Endodermal cell (in vitro differentiated cells): Measurements from ENCODE around the gene BRPF3. TPM values are rescaled to one million over a fixed set of nuclear protein-coding genes. Genes with fewer than 3 reads are reported as not detected.
"Not testable (repeated sequence)": the region's sequence is repeated elsewhere in the genome, so short reads cannot be mapped to it uniquely, and the experiment has no call there.

Experiments used
- DNase-seq: peaks from one replicate; pipeline ENCODE4 v3.0.0-alpha.2; 2017
- H3K27ac ChIP-seq: 2 replicates; pipeline ENCODE4 v1.5.1; 2013; ENCODE audit warnings: mild to moderate bottlenecking, low read depth, low read length, moderate library complexity
- H3K27me3 ChIP-seq: 2 replicates; pipeline ENCODE4 v1.6.1; 2013; ENCODE audit warnings: mild to moderate bottlenecking, low read length, moderate library complexity; ENCODE audit not compliant: insufficient read depth, control insufficient read depth, poor library complexity, severe bottlenecking
- H3K36me3 ChIP-seq: 2 replicates; pipeline ENCODE4 v1.7.0; 2013; ENCODE audit warnings: mild to moderate bottlenecking, low read length, moderate library complexity; ENCODE audit not compliant: control insufficient read depth, insufficient read depth
- H3K4me1 ChIP-seq: one replicate; pipeline ENCODE4 v1.7.0; 2013; ENCODE audit warnings: low read length; ENCODE audit not compliant: control insufficient read depth, insufficient read depth
- H3K4me3 ChIP-seq: 2 replicates; pipeline ENCODE4 v1.5.1; 2013; ENCODE audit warnings: mild to moderate bottlenecking, low read length, moderate library complexity
- H3K9ac ChIP-seq: 2 replicates; pipeline ENCODE4 v1.6.1; 2013; ENCODE audit warnings: mild to moderate bottlenecking, low read length, moderate library complexity; ENCODE audit not compliant: poor library complexity, severe bottlenecking; ENCODE audit errors: extremely low read depth
- H3K9me3 ChIP-seq: 2 replicates; pipeline ENCODE4 v1.6.1; 2013; ENCODE audit warnings: mild to moderate bottlenecking, low read length, moderate library complexity; ENCODE audit not compliant: control insufficient read depth
- H3K27ac Mint-ChIP-seq: 2 replicates; pipeline ENCODE4 v1.8.0; 2020; ENCODE audit warnings: mixed read lengths
- H3K27me3 Mint-ChIP-seq: 2 replicates; pipeline ENCODE4 v1.8.0; 2021; ENCODE audit warnings: mild to moderate bottlenecking, mixed read lengths; ENCODE audit not compliant: insufficient read depth
- H3K36me3 Mint-ChIP-seq: 2 replicates; pipeline ENCODE4 v1.8.0; 2020; ENCODE audit warnings: low read depth, mixed read lengths
- H3K4me1 Mint-ChIP-seq: 2 replicates; pipeline ENCODE4 v1.8.0; 2020; ENCODE audit warnings: mixed read lengths
- H3K4me3 Mint-ChIP-seq: 2 replicates; pipeline ENCODE4 v1.8.0; 2020; ENCODE audit warnings: mild to moderate bottlenecking, moderate library complexity, mixed read lengths
- H3K9me3 Mint-ChIP-seq: 2 replicates; pipeline ENCODE4 v1.8.0; 2020; ENCODE audit warnings: mild to moderate bottlenecking, mixed read lengths
- CTCF ChIP-seq: fragments of 200-600 bp; sonication (generic); conservative IDR thresholded peaks from 2 replicates; pipeline ENCODE4 v1.5.0; 2021; ENCODE audit warnings: antibody characterized with exemption, mild to moderate bottlenecking
- WGBS, 2 experiments: methylation state at CpG; one replicate each; pipeline versions ENCODE4 v1.1.5 to v1.1.7; 2013; ENCODE audit warnings: missing lambda C conversion rate in 2 of 2, mixed read lengths in 1 of 2; ENCODE audit not compliant: insufficient coverage in 1 of 2, insufficient read length in 1 of 2; 5-methylcytosine and 5-hydroxymethylcytosine counted together
- total RNA-seq, 2 donors: library from RNA; stranded (reverse); fragmentation: NEBNext Ultra II Directional in 1 of 2; extraction: Animal tissue kit (Norgen Biotek cat#: 25700) in 1 of 2; gene quantifications; 2 replicates in 1 of 2; 3 replicates in 1 of 2; pipeline ENCODE4 v1.2.1, GENCODE V29; 2021

Gene BRPF3
- total RNA-seq, 2 donors from 2014 or later = 30.4 to 46.8 TPM

GRCh38 chr6:36217188-36217587 is 20.6 kb downstream of the BRPF3 start:
- no peaks in the 10 kb centered on the region for H3K27me3 ChIP-seq
- no peak overlapping the region for H3K4me3 ChIP-seq
- WGBS, 2 experiments = 94% methylated on average over 3 of the region's 3 CpGs; no CpG with 5 or more reads in 1 of the 2 experiments
- H3K4me1 ChIP-seq = peaks cover 8% of the 10 kb centered on the region
- Mint-ChIP-seq H3K4me3 (no peak overlapping the region), H3K36me3 (peaks cover 80% of the 10 kb centered on the region), H3K4me1 (peaks cover 11% of the 10 kb centered on the region), H3K9me3 (no peaks in the 10 kb centered on the region), H3K27me3 (no peaks in the 10 kb centered on the region), H3K27ac (peak overlapping the region; percentile 20)
- H3K27ac ChIP-seq = no peak overlapping the region
- no peak for DNase-seq
- no peak overlapping the region for H3K9ac ChIP-seq
- peaks cover 93% of the 10 kb centered on the region for H3K36me3 ChIP-seq
- TF ChIP-seq CTCF = no peak
- no peaks in the 10 kb centered on the region for H3K9me3 ChIP-seq

- no peak overlapping the region for H3K4me3 ChIP-seq
- DNase-seq = no peak
- H3K9ac ChIP-seq = no peak overlapping the region
- H3K27me3 ChIP-seq = no peaks in the 10 kb centered on the region
- Mint-ChIP-seq H3K4me3 (no peak overlapping the region), H3K27me3 (no peaks in the 10 kb centered on the region), H3K36me3 (peaks cover 83% of the 10 kb centered on the region), H3K9me3 (no peaks in the 10 kb centered on the region), H3K27ac (peak overlapping the region; percentile 17), H3K4me1 (peaks cover 11% of the 10 kb centered on the region)
- TF ChIP-seq CTCF = no peak
- H3K27ac ChIP-seq = no peak overlapping the region
- H3K36me3 ChIP-seq = peaks cover 95% of the 10 kb centered on the region
- 86 to 97% methylated on average over 1 of the region's 1 CpG for WGBS, 2 experiments
- no peaks in the 10 kb centered on the region for H3K9me3 ChIP-seq
- H3K4me1 ChIP-seq = peaks cover 8% of the 10 kb centered on the region
Observed at GRCh38 chr6:36217946-36218345, 21.4 kb downstream of the BRPF3 start.

- not testable (repeated sequence) for H3K9me3 ChIP-seq, DNase-seq, H3K27me3 ChIP-seq, H3K4me1 ChIP-seq, H3K4me3 ChIP-seq, H3K4me3 Mint-ChIP-seq, H3K27me3 Mint-ChIP-seq, H3K27ac Mint-ChIP-seq, H3K9ac ChIP-seq, H3K27ac ChIP-seq, H3K9me3 Mint-ChIP-seq
- H3K36me3 ChIP-seq = peaks cover 95% of the 10 kb centered on the region
- Mint-ChIP-seq H3K36me3 (peaks cover 84% of the 10 kb centered on the region), H3K4me1 (peaks cover 11% of the 10 kb centered on the region)
- WGBS, 2 experiments = 95 to 97% methylated on average over 9 of the region's 9 CpGs
Observed at GRCh38 chr6:36218516-36218915, 22.0 kb downstream of the BRPF3 start.

- Histone ChIP-seq H3K4me3 (no peak overlapping the region), H3K9ac (no peak overlapping the region), H3K27me3 (no peaks in the 10 kb centered on the region), H3K36me3 (peaks cover 94% of the 10 kb centered on the region), H3K9me3 (no peaks in the 10 kb centered on the region), H3K4me1 (peaks cover 8% of the 10 kb centered on the region), H3K27ac (no peak overlapping the region)
- Mint-ChIP-seq H3K4me3 (no peak overlapping the region), H3K36me3 (peaks cover 81% of the 10 kb centered on the region), H3K27me3 (no peaks in the 10 kb centered on the region), H3K27ac (no peak overlapping the region), H3K9me3 (no peaks in the 10 kb centered on the region), H3K4me1 (peaks cover 11% of the 10 kb centered on the region)
- DNase-seq = no peak
- 96 to 100% methylated on average over 1 to 3 of the region's 3 CpGs for WGBS, 2 experiments
- no peak for TF ChIP-seq CTCF
Observed at GRCh38 chr6:36219081-36219480, 22.5 kb downstream of the BRPF3 start.
